ENCODE measurements around the gene BPIFB4.

- TF ChIP-seq EZH2 (IDR thresholded peaks at IDR 0.05; ENCODE audit: insufficient read depth, poor library complexity, severe bottlenecking) (no peak), EZH2phosphoT487 (IDR thresholded peaks at IDR 0.05; ENCODE audit: insufficient read depth, low read depth) (no peak)
These were observed 5.3 kb downstream of the BPIFB4 start for GRCh38 chr20:33084722-33085121.

Data from GM23248 (cell line).